Measurements from ENCODE around the gene MTHFR. TPM values are rescaled to one million over a fixed set of nuclear protein-coding genes. Genes with fewer than 3 reads are reported as not detected.

MTHFR gene
- total RNA-seq, 2 donors from 2014 or later = 26.4 to 30.1 TPM

DNA sequence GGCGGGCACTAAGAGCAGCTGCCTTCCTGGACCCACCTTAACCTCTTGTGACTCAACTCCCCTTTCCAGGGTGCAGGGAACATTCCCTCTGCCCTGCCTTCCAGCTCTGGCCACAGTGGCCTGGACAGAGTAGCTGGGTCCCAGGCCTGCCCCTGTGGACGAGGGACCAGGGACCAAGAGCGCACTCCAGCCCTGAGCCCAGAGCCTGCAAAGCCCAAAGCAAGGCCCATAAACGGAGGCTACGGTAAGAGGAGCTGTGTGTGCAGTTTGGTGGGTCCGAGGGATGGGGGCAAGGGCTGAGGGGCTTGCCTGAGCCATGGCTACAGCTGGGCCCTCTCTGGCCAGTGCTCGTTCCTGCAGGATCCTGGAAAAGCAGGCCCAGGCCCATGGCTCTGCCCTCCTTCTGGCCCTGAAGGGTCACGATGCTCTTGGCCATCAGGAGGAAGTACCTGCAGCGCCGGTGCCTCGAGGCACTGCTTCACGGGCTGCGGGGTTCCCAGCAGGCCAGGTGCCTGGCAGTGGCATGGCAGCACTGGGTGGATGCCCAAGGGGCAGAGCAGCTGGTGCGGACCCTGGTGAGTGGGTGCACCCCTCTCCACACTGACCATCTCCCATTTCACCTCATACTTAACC is 17.8 kb downstream of the MTHFR start:
- intact Hi-C loops (cut with DNase I) = no loop called here
- DNase-seq (no peak), ATAC-seq (no peak)
- H3K27ac ChIP-seq = peak overlapping the region in 3 of 4 donors; percentile 11 to 55 (median 40)
- 76 to 80% methylated on average over 7 to 14 of the region's 14 CpGs for WGBS, 2 donors
- no peaks in the 10 kb centered on the region for H3K36me3 ChIP-seq (replicated peaks in 1 of 2; ENCODE audit: insufficient read depth in 1 of 2, low read depth in 2 of 2)
- TF ChIP-seq, protein P1, sequence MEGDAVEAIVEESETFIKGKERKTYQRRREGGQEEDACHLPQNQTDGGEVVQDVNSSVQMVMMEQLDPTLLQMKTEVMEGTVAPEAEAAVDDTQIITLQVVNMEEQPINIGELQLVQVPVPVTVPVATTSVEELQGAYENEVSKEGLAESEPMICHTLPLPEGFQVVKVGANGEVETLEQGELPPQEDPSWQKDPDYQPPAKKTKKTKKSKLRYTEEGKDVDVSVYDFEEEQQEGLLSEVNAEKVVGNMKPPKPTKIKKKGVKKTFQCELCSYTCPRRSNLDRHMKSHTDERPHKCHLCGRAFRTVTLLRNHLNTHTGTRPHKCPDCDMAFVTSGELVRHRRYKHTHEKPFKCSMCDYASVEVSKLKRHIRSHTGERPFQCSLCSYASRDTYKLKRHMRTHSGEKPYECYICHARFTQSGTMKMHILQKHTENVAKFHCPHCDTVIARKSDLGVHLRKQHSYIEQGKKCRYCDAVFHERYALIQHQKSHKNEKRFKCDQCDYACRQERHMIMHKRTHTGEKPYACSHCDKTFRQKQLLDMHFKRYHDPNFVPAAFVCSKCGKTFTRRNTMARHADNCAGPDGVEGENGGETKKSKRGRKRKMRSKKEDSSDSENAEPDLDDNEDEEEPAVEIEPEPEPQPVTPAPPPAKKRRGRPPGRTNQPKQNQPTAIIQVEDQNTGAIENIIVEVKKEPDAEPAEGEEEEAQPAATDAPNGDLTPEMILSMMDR (IDR thresholded peaks at IDR 0.05) = no peak
- TF ChIP-seq POLR2A (IDR thresholded peaks at IDR 0.05) = no peak
- peaks cover 62% of the 10 kb centered on the region for H3K4me1 ChIP-seq
- no peaks in the 10 kb centered on the region for H3K27me3 ChIP-seq
- no peak overlapping the region for H3K4me3 ChIP-seq
- no peaks in the 10 kb centered on the region for H3K9me3 ChIP-seq

- WGBS, 2 donors = 29 to 31% methylated on average over 15 to 16 of the region's 16 CpGs
- intact Hi-C loops (cut with DNase I) = no loop called here
- DNase-seq (peak; percentile 46 to 63 (median 50)), ATAC-seq (peak; percentile 28)
- H3K27ac ChIP-seq = peak overlapping the region in 3 of 4 donors; percentile 11 to 55 (median 40)
- H3K4me1 ChIP-seq = peaks cover 62% of the 10 kb centered on the region
- H3K36me3 ChIP-seq (replicated peaks in 1 of 2; ENCODE audit: insufficient read depth in 1 of 2, low read depth in 2 of 2) = no peaks in the 10 kb centered on the region
- TF ChIP-seq POLR2A (IDR thresholded peaks at IDR 0.05) = no peak
- TF ChIP-seq, protein P1 (IDR thresholded peaks at IDR 0.05) = no peak
- no peaks in the 10 kb centered on the region for H3K27me3 ChIP-seq
- H3K4me3 ChIP-seq = no peak overlapping the region
- no peaks in the 10 kb centered on the region for H3K9me3 ChIP-seq
Observed at GRCh38 chr1:11787251-11787803, 18.4 kb downstream of the MTHFR start.

- TF ChIP-seq, protein P1 (IDR thresholded peaks at IDR 0.05) = no peak
- peaks cover 52% of the 10 kb centered on the region for H3K4me1 ChIP-seq
- no peak overlapping the region for H3K4me3 ChIP-seq
- no peaks in the 10 kb centered on the region for H3K27me3 ChIP-seq
- H3K9me3 ChIP-seq = no peaks in the 10 kb centered on the region
- 41 to 47% methylated on average over 5 of the region's 5 CpGs for WGBS, 2 donors
- no peak for ATAC-seq
- intact Hi-C loops (cut with DNase I) = no loop called here
- DNase-seq = no peak
- no peaks in the 10 kb centered on the region for H3K36me3 ChIP-seq (replicated peaks in 1 of 2; ENCODE audit: insufficient read depth in 1 of 2, low read depth in 2 of 2)
- H3K27ac ChIP-seq = no peak overlapping the region
Observed at GRCh38 chr1:11786168-11786567, 19.6 kb downstream of the MTHFR start.

- Histone ChIP-seq H3K27me3 (no peaks in the 10 kb centered on the region), H3K27ac (peak overlapping the region in 1 of 4 donors; percentile 10), H3K36me3 (replicated peaks in 1 of 2; ENCODE audit: insufficient read depth in 1 of 2, low read depth in 2 of 2) (no peaks in the 10 kb centered on the region), H3K9me3 (no peaks in the 10 kb centered on the region), H3K4me1 (peaks cover 42% of the 10 kb centered on the region), H3K4me3 (no peak overlapping the region)
- ATAC-seq = peak; percentile 68
- WGBS, 2 donors = 7 to 8% methylated on average over 13 to 23 of the region's 30 CpGs
- TF ChIP-seq, protein P1 (IDR thresholded peaks at IDR 0.05) = peak; percentile 68 to 88 (median 74)
- no peak for TF ChIP-seq POLR2A (IDR thresholded peaks at IDR 0.05)
- DNase-seq = peak; percentile 68 to 78 (median 71)
- intact Hi-C loops (cut with DNase I) = no loop called here
Observed at GRCh38 chr1:11784993-11785769, 20.6 kb downstream of the MTHFR start.
